RWPE2 (cell line): ENCODE measurements around the gene CPEB3.

Experiments used
- ATAC-seq: fragments of 200-7000 bp; cut with Tn5 transposase; 3 replicates; pipeline ENCODE4 v1.9.1; 2021; ENCODE audit warnings: low read depth
- DNase-seq: peaks from one replicate; pipeline ENCODE4 v3.0.0-alpha.2; 2020; ENCODE audit warnings: low spot score
- H3K27ac ChIP-seq: fragments of 450-650 bp; 2 replicates; pipeline ENCODE4 v1.5.1; 2017; ENCODE audit warnings: mild to moderate bottlenecking; ENCODE audit not compliant: poor library complexity, severe bottlenecking
- H3K27me3 ChIP-seq: fragments of 250-450 bp; sonication (Bioruptor Pico); 2 replicates; pipeline ENCODE4 v1.5.1; 2021; ENCODE audit warnings: mild to moderate bottlenecking, moderate library complexity; ENCODE audit not compliant: insufficient read depth, poor library complexity, severe bottlenecking
- H3K36me3 ChIP-seq: fragments of 250-450 bp; sonication (Bioruptor Pico); 2 replicates; pipeline ENCODE4 v1.5.1; 2020; ENCODE audit warnings: low read depth, mild to moderate bottlenecking, moderate library complexity
- H3K4me1 ChIP-seq: fragments of 250-450 bp; sonication (Bioruptor Pico); 2 replicates; pipeline ENCODE4 v1.5.1; 2021; ENCODE audit warnings: mild to moderate bottlenecking, moderate library complexity; ENCODE audit not compliant: insufficient read depth, poor library complexity, severe bottlenecking
- H3K4me3 ChIP-seq: fragments of 250-450 bp; sonication (Bioruptor Pico); 2 replicates; pipeline ENCODE4 v1.5.1; 2021; ENCODE audit warnings: mild to moderate bottlenecking, moderate library complexity; ENCODE audit not compliant: severe bottlenecking
- H3K9me3 ChIP-seq: fragments of 250-450 bp; sonication (Bioruptor Pico); 2 replicates; pipeline ENCODE4 v1.5.1; 2021; ENCODE audit warnings: mild to moderate bottlenecking, moderate library complexity; ENCODE audit not compliant: severe bottlenecking
- TF ChIP-seq, protein P1 (sequence below): fragments of 450-650 bp; IDR thresholded peaks from one replicate; pipeline ENCODE4 v1.5.1; 2017; ENCODE audit warnings: mild to moderate bottlenecking, moderate library complexity; ENCODE audit not compliant: poor library complexity, severe bottlenecking

CPEB3 gene

GRCh38 chr10:92062273-92062672 is 228.6 kb downstream of the CPEB3 start:
- no peak for ATAC-seq
- no peaks in the 10 kb centered on the region for H3K27me3 ChIP-seq

GRCh38 chr10:92054807-92055206 is 236.1 kb downstream of the CPEB3 start:
- Histone ChIP-seq H3K4me3 (no peak overlapping the region), H3K27me3 (no peaks in the 10 kb centered on the region), H3K4me1 (no peaks in the 10 kb centered on the region), H3K36me3 (no peaks in the 10 kb centered on the region), H3K27ac (no peak overlapping the region), H3K9me3 (no peaks in the 10 kb centered on the region)
- ATAC-seq = no peak
- no peak for DNase-seq
- TF ChIP-seq, protein P1, sequence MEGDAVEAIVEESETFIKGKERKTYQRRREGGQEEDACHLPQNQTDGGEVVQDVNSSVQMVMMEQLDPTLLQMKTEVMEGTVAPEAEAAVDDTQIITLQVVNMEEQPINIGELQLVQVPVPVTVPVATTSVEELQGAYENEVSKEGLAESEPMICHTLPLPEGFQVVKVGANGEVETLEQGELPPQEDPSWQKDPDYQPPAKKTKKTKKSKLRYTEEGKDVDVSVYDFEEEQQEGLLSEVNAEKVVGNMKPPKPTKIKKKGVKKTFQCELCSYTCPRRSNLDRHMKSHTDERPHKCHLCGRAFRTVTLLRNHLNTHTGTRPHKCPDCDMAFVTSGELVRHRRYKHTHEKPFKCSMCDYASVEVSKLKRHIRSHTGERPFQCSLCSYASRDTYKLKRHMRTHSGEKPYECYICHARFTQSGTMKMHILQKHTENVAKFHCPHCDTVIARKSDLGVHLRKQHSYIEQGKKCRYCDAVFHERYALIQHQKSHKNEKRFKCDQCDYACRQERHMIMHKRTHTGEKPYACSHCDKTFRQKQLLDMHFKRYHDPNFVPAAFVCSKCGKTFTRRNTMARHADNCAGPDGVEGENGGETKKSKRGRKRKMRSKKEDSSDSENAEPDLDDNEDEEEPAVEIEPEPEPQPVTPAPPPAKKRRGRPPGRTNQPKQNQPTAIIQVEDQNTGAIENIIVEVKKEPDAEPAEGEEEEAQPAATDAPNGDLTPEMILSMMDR = no peak

More at GRCh38 chr10:92062273-92062672, 228.6 kb downstream of the CPEB3 start:
- Histone ChIP-seq H3K4me3 (no peak overlapping the region), H3K27ac (no peak overlapping the region), H3K4me1 (no peaks in the 10 kb centered on the region), H3K36me3 (no peaks in the 10 kb centered on the region), H3K9me3 (no peaks in the 10 kb centered on the region)
- DNase-seq = no peak
- TF ChIP-seq, protein P1 = no peak

DNA sequence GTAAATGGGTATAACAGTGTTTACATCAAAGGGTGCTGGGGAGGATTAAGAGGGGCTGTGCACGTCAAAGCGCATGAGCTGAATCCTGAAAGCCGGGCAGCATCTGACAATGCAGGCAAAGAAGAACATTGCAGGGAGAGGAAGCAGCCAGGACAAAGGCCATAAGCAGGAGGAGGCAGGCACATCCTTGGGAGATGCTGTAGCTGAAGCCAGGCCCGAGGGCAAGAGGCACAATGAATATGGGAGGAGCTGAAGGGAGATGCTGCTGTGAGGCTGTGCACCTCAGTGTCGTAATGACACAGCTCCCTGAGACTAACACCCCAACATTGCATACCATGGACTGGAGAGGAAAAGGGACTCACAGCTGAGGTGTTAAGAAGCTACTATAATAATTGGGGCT is 238.1 kb downstream of the CPEB3 start:
- Histone ChIP-seq H3K36me3 (no peaks in the 10 kb centered on the region), H3K27me3 (no peaks in the 10 kb centered on the region), H3K27ac (no peak overlapping the region), H3K4me3 (no peak overlapping the region), H3K9me3 (no peaks in the 10 kb centered on the region), H3K4me1 (no peaks in the 10 kb centered on the region)
- no peak for DNase-seq
- TF ChIP-seq, protein P1 = no peak
- ATAC-seq = no peak

DNA sequence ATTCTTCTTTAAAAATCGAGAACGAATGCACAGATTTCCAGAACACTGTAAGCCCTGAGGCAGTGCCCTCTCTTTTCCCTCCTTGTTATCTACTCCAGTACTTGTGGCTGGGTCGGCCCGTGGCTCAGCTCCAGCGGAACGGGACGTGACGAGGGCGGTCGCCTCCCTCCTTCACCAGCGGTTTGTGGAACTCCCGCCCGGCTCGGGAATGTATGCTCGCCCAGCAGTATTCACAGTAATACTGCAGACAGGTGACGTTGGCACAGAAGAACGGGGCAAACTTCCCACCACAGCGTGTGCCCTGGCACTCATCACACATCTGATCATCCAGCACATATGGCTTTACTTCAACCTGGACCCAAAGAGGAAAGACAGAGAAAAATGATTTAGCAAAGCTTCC is 238.8 kb downstream of the CPEB3 start:
- DNase-seq (no peak), ATAC-seq (no peak)
- Histone ChIP-seq H3K4me3 (no peak overlapping the region), H3K9me3 (no peaks in the 10 kb centered on the region), H3K36me3 (no peaks in the 10 kb centered on the region), H3K27me3 (no peaks in the 10 kb centered on the region), H3K4me1 (no peaks in the 10 kb centered on the region), H3K27ac (no peak overlapping the region)
- TF ChIP-seq, protein P1 = no peak

DNA sequence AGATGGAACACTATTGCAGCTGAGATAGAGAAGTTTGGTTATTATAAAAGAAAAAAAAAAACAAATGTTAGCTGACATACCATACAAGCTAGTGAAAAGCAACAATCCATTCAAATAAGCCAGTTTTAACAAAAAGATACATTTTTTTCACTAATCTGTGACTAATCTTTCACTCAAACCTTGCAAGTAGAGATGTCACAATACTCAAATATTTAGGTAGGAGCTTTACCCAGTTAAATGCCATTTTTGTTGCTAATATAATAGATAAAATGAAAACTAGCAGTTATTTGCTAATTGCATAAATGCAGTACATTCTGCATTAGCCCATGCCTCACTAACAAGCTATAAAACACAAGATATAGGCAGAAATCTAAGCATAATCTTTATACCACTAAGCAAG is 243.7 kb downstream of the CPEB3 start:
- H3K36me3 ChIP-seq = no peaks in the 10 kb centered on the region
- H3K9me3 ChIP-seq = no peaks in the 10 kb centered on the region
- no peak overlapping the region for H3K27ac ChIP-seq
- DNase-seq (no peak), ATAC-seq (no peak)
- H3K4me1 ChIP-seq = no peaks in the 10 kb centered on the region
- H3K27me3 ChIP-seq = no peaks in the 10 kb centered on the region
- TF ChIP-seq, protein P1 = no peak
- H3K4me3 ChIP-seq = no peak overlapping the region
